Peyer's patch (tissue), 4 donors: ENCODE measurements around the gene PPFIBP1.

Experiments
- POLR2A ChIP-seq, 2 donors: fragments of 450-650 bp; IDR thresholded peaks; one replicate each; pipeline ENCODE4 v1.5.1; 2017; ENCODE audit warnings: antibody characterized with exemption in 2 of 2, mild to moderate bottlenecking in 2 of 2, moderate library complexity in 2 of 2
- TF ChIP-seq, protein P1 (sequence below), 6 experiments: fragments of 450-650 bp in 4 of 6; fragments of 200-600 bp in 2 of 6; sonication (generic) in 1 of 6; IDR thresholded peaks; one replicate each; pipeline ENCODE4 v1.5.1; 2017 to 2019; ENCODE audit warnings: antibody characterized with exemption in 6 of 6, mild to moderate bottlenecking in 3 of 6, moderate library complexity in 1 of 6

DNA sequence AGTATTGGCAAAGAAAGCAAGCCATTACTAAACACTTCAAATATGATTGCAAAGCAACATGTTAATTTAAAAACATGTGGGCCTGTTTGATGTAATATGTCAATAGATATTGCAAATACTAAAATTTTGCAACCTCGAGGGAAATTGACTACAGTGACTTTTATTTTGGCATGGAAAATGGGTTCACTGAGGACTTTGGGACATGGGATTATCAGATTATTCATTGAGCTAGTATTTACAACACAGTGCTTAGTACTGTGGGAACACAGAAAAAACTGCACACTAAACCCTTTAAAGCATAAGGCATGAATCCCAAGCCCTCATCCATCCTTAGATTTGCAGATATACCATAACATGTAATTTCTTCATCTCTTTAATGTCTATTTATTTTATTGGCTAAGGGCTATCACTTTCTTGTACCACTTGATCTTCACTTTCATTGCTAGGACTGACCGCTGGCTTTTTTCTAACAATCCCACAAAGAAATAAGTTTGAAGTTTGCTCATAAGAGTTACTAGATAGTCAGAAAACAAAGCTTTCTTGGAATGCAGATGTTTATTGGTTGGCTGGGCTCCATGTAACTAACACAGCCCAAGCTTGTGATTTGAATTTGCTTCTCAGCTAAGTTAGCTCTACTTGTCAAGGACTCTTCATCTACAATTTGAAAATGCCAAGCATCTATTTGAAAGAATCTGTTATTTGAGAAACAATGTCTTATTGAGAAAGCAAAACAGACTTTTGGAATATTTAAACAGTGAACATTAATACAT is 48.7 kb downstream of the PPFIBP1 start:
- TF ChIP-seq POLR2A (IDR thresholded peaks at IDR 0.05) = no peak
- TF ChIP-seq, protein P1, sequence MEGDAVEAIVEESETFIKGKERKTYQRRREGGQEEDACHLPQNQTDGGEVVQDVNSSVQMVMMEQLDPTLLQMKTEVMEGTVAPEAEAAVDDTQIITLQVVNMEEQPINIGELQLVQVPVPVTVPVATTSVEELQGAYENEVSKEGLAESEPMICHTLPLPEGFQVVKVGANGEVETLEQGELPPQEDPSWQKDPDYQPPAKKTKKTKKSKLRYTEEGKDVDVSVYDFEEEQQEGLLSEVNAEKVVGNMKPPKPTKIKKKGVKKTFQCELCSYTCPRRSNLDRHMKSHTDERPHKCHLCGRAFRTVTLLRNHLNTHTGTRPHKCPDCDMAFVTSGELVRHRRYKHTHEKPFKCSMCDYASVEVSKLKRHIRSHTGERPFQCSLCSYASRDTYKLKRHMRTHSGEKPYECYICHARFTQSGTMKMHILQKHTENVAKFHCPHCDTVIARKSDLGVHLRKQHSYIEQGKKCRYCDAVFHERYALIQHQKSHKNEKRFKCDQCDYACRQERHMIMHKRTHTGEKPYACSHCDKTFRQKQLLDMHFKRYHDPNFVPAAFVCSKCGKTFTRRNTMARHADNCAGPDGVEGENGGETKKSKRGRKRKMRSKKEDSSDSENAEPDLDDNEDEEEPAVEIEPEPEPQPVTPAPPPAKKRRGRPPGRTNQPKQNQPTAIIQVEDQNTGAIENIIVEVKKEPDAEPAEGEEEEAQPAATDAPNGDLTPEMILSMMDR (IDR thresholded peaks at IDR 0.05) = no peak
